ENCODE measurements around the gene MRTFA. TPM values are rescaled to one million over a fixed set of nuclear protein-coding genes. Genes with fewer than 3 reads are reported as not detected.

The MRTFA gene
- total RNA-seq, 2 experiments from 2014 or later = 55.3 to 58.9 TPM

DNA sequence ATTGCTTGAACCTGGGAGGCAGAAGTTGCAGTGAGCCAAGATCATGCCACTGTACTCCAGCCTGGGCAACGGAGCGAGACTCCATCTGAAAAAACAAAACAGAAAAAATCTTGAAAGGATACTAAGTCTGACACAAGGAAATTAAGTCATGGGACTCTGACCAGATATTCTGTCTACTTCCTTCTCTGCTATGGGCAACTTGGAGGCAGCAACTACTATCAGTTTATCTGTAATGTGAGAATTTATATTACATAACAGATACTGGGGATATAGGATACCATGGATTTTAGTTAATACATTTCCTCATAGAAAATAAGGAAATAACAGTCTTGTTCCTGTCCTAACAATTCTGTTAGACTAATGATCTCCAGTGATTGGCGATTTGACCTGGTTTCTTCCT, 267.7 kb downstream of the MRTFA start:
- ChIA-PET CTCF (no interaction called here), POLR2A (interaction anchor here (1.9 kb wide), 1 partner anchor 16 kb away, joined by 17 read pairs; no protein-coding TSS in a partner anchor)
- H3K9me3 ChIP-seq (ENCODE audit: control insufficient read depth in 1 of 2, insufficient read depth in 1 of 2, low read length in 2 of 2) = no peaks in the 10 kb centered on the region
- Mint-ChIP-seq H3K27ac (no peak overlapping the region), H3K4me1 (ENCODE audit: low read depth) (peaks cover 19% of the 10 kb centered on the region), H3K9me3 (no peaks in the 10 kb centered on the region), H3K36me3 (ENCODE audit: low read depth) (peaks cover 59% of the 10 kb centered on the region), H3K4me3 (peak overlapping the region; percentile 38), H3K27me3 (no peaks in the 10 kb centered on the region)
- DNase-seq (no peak), ATAC-seq (ENCODE audit: poor library complexity) (no peak)
- H3K4me1 ChIP-seq (ENCODE audit: insufficient read depth, low read length) = peaks cover 14% of the 10 kb centered on the region
- peaks cover 52% of the 10 kb centered on the region for H3K36me3 ChIP-seq (ENCODE audit: insufficient read depth, low read length)
- no peak overlapping the region for H3K27ac ChIP-seq (ENCODE audit: low read depth in 1 of 2, low read length in 2 of 2)
- no peaks in the 10 kb centered on the region for H3K27me3 ChIP-seq (ENCODE audit: control insufficient read depth in 1 of 2, insufficient read depth in 2 of 2, low read length in 2 of 2)
- intact Hi-C loops (cut with DNase I, micrococcal nuclease) = loop anchor here in 1 of 2 experiments (5.0 kb wide), 1 partner anchor 268 kb away; the partner anchor contains the start of gene MRTFA
- TF ChIP-seq, protein P1, sequence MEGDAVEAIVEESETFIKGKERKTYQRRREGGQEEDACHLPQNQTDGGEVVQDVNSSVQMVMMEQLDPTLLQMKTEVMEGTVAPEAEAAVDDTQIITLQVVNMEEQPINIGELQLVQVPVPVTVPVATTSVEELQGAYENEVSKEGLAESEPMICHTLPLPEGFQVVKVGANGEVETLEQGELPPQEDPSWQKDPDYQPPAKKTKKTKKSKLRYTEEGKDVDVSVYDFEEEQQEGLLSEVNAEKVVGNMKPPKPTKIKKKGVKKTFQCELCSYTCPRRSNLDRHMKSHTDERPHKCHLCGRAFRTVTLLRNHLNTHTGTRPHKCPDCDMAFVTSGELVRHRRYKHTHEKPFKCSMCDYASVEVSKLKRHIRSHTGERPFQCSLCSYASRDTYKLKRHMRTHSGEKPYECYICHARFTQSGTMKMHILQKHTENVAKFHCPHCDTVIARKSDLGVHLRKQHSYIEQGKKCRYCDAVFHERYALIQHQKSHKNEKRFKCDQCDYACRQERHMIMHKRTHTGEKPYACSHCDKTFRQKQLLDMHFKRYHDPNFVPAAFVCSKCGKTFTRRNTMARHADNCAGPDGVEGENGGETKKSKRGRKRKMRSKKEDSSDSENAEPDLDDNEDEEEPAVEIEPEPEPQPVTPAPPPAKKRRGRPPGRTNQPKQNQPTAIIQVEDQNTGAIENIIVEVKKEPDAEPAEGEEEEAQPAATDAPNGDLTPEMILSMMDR (IDR thresholded peaks at IDR 0.05) = no peak
- H3K4me3 ChIP-seq (ENCODE audit: low read length) = no peak overlapping the region

DNA sequence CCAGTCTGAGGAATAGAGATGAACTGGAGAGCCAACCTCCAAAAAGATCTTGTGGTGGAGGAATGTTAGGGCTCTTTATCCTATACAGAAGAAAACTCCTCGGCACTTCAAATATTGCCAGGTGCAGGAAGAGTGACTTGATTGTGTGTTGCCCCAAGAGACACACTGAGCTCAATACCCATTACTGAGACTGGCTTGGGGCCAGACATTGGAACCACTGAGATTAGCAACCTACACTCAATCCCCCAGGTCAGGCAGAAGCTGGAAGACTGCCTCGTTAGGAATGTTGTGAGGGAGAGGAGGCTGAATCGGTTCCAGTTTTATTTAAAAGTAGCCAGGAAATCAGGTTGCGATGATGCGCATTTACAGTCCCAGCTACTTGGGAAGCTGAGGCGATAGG, 268.5 kb downstream of the MRTFA start:
- peak overlapping the region; percentile 39 for H3K27ac Mint-ChIP-seq
- Histone ChIP-seq H3K4me3 (ENCODE audit: low read length) (no peak overlapping the region), H3K36me3 (ENCODE audit: insufficient read depth, low read length) (peaks cover 55% of the 10 kb centered on the region), H3K27ac (ENCODE audit: low read depth in 1 of 2, low read length in 2 of 2) (no peak overlapping the region), H3K27me3 (ENCODE audit: control insufficient read depth in 1 of 2, insufficient read depth in 2 of 2, low read length in 2 of 2) (no peaks in the 10 kb centered on the region), H3K9me3 (ENCODE audit: control insufficient read depth in 1 of 2, insufficient read depth in 1 of 2, low read length in 2 of 2) (no peaks in the 10 kb centered on the region), H3K4me1 (ENCODE audit: insufficient read depth, low read length) (peaks cover 14% of the 10 kb centered on the region)
- no peaks in the 10 kb centered on the region for H3K27me3 Mint-ChIP-seq
- no peaks in the 10 kb centered on the region for H3K9me3 Mint-ChIP-seq
- TF ChIP-seq, protein P1 (IDR thresholded peaks at IDR 0.05) = no peak
- CTCF ChIA-PET = no interaction called here
- ATAC-seq (ENCODE audit: poor library complexity) (no peak), DNase-seq (no peak)
- peaks cover 14% of the 10 kb centered on the region for H3K4me1 Mint-ChIP-seq (ENCODE audit: low read depth)
- H3K36me3 Mint-ChIP-seq (ENCODE audit: low read depth) = peaks cover 67% of the 10 kb centered on the region
- POLR2A ChIA-PET = no interaction called here
- peak overlapping the region; percentile 13 for H3K4me3 Mint-ChIP-seq
- intact Hi-C loops (cut with DNase I, micrococcal nuclease) = loop anchor here in 1 of 2 experiments (5.0 kb wide), 1 partner anchor 269 kb away; the partner anchor contains the start of gene MRTFA

DNA sequence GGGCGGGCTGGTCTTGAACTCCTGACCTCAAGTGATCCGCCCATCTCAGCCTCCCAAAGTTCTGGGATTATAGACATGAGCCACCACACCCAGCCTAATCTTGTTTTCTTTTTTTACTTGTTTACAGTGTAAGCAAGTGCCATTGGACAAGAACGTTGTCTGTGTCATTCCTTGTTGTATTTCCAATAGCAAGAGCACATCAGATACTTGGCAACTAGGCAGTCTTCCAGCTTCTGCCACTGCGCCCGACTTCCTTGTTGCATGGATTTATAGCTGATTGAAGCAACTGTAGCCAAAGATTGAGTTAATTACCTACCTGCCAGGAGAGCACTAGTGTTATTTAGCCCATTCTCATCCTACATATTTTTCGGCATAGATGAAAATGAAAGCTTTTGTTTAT, 269.2 kb downstream of the MRTFA start:
- peaks cover 8% of the 10 kb centered on the region for H3K4me1 Mint-ChIP-seq (ENCODE audit: low read depth)
- DNase-seq (no peak), ATAC-seq (ENCODE audit: poor library complexity) (no peak)
- H3K4me3 ChIP-seq (ENCODE audit: low read length) = no peak overlapping the region
- TF ChIP-seq, protein P1 (IDR thresholded peaks at IDR 0.05) = no peak
- H3K36me3 ChIP-seq (ENCODE audit: insufficient read depth, low read length) = peaks cover 58% of the 10 kb centered on the region
- no peaks in the 10 kb centered on the region for H3K9me3 ChIP-seq (ENCODE audit: control insufficient read depth in 1 of 2, insufficient read depth in 1 of 2, low read length in 2 of 2)
- H3K27ac ChIP-seq (ENCODE audit: low read depth in 1 of 2, low read length in 2 of 2) = no peak overlapping the region
- H3K9me3 Mint-ChIP-seq = no peaks in the 10 kb centered on the region
- CTCF ChIA-PET = no interaction called here
- peaks cover 74% of the 10 kb centered on the region for H3K36me3 Mint-ChIP-seq (ENCODE audit: low read depth)
- intact Hi-C loops (cut with DNase I, micrococcal nuclease) = loop anchor here in 1 of 2 experiments (5.0 kb wide), 1 partner anchor 270 kb away; the partner anchor contains the start of gene MRTFA
- no peak overlapping the region for H3K4me3 Mint-ChIP-seq
- POLR2A ChIA-PET = no interaction called here
- no peak overlapping the region for H3K27ac Mint-ChIP-seq
- H3K27me3 ChIP-seq (ENCODE audit: control insufficient read depth in 1 of 2, insufficient read depth in 2 of 2, low read length in 2 of 2) = no peaks in the 10 kb centered on the region
- H3K27me3 Mint-ChIP-seq = no peaks in the 10 kb centered on the region
- peaks cover 14% of the 10 kb centered on the region for H3K4me1 ChIP-seq (ENCODE audit: insufficient read depth, low read length)

Measured in CD4-positive, alpha-beta T cell (primary cell).